ENCODE results near the gene SLC38A3.
"Not testable (repeated sequence)": the region's sequence is repeated elsewhere in the genome, so short reads cannot be mapped to it uniquely, and the experiment has no call there.

Gene SLC38A3

DNA sequence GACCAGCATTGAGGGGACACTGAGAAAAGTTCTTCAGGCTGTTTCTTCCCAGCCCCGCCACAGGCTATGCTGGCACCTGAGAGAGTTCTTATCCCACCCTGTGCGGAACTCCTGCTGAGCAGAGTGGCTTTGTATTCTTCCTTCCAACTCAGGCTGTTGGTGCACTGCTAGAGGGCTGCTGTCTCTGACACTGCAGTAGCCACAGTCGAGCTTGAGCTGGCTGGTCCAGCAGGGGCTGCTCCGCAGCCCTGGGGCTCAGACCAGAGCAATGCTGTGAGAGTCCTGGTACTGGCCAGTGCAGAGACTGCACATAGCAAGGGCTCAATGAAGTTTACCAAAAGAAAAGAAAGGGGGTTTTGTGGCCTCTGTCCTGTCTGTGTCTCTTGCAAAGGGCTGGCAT is 34.6 kb downstream of the SLC38A3 start:
- TF ChIP-seq CTCF (conservative IDR thresholded peaks at IDR 0.05; ENCODE audit: low read length), result no peak

GRCh38 chr3:50241163-50241562 is 36.1 kb downstream of the SLC38A3 start:
- TF ChIP-seq CTCF (conservative IDR thresholded peaks at IDR 0.05; ENCODE audit: low read length), result no peak
- DNase-seq (ENCODE audit: low read depth), result no peak
- no peak overlapping the region for H3K4me3 ChIP-seq (ENCODE audit: low read length)

More for the DNA sequence above, 34.6 kb downstream of the SLC38A3 start:
- no peak for DNase-seq (ENCODE audit: low read depth)
- no peak overlapping the region for H3K4me3 ChIP-seq (ENCODE audit: low read length)

DNA sequence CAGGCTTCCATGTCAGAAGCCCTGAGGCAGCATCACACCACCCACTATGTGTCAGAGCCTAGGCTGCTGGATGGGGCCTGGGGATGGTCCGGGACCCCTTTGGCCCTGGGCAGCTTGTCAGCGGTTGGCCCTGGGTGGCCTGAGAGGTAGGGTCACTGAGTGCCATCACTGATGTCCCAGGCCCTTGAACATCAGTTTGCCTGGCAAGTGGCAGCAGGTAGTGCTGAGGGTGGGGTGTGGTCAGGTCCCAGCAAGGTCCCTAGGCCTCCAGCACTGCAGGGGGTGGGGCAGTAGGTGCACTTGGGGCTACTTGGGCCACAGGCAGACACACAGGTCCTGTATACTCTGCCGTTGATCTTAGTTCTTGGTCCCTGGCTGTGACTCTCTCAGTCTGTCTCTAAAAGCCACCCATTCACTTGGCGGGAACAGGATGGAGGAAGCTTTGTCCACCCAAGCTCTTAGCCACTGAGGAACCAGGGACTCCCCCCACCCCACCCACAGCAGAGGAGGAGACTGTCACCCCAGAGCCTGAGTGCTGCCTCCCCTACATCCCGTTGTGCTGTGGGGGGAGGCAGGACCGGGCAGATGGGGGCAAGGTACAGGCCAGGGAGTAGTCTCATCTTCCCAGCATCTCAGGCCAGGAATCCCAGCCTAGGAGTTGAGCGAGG is 36.8 kb downstream of the SLC38A3 start:
- DNase-seq (ENCODE audit: low read depth), result no peak
- TF ChIP-seq CTCF (conservative IDR thresholded peaks at IDR 0.05; ENCODE audit: low read length), result no peak

DNA sequence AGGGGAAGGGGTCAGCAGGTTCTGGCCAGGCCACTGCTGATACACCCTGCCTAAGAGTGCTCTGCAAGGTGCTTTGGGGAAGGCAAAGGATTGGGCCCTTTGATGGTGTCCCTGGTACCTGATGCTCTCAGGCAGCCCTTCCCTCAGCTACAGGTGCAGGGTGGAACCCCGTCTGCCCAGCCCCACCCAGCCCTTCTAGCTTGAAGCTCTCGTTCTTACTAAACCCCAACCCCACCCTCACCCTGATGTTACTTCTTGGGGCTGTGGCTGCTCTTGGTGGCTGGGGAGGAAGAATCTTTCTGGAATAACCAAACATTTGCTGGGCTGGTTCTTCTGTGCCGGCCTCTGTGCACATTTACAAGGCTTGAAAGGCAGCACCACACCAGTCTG is 37.3 kb downstream of the SLC38A3 start:
- TF ChIP-seq CTCF (conservative IDR thresholded peaks at IDR 0.05; ENCODE audit: low read length), result no peak
- DNase-seq (ENCODE audit: low read depth), result no peak

More for the DNA sequence above, 36.8 kb downstream of the SLC38A3 start:
- H3K4me3 ChIP-seq (ENCODE audit: low read length), result no peak overlapping the region

DNA sequence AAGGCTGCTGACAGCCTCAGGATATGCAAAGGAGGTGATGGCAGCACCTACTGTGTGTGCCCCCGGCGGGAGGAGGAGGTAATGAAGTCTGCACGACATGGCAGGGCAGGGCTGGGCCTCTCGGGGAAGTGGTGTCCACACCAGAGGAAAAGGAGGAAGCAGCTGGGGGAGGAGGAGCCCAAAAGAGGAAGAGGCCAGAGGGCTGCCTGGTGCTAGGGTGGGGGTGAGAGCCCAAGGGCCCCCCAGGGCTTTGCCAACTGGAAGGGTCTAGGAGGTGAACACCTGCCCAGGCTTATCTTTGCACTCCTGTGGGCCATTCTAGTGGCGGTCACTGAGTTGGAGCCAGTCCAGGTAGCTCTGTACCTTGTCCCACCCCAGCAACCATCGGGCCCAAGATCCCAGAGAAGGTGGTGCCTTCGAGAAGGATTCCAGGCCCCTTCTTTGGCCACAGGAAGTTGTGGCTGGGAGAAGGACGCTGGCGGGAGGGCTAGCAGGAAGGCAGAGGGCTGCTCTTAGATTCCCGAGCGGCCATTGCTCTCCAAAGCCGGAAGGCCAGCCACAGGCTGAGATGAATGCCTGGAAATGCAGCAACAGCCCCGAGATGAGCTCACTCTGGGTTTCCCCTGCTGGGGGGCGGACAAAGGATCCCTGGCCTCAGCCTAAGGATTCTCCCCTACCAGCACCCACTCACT is 37.9 kb downstream of the SLC38A3 start:
- TF ChIP-seq CTCF (conservative IDR thresholded peaks at IDR 0.05; ENCODE audit: low read length), result no peak
- no peak overlapping the region for H3K4me3 ChIP-seq (ENCODE audit: low read length)
- peak; percentile 51 for DNase-seq (ENCODE audit: low read depth)

More for the DNA sequence above, 37.3 kb downstream of the SLC38A3 start:
- H3K4me3 ChIP-seq (ENCODE audit: low read length), result no peak overlapping the region

DNA sequence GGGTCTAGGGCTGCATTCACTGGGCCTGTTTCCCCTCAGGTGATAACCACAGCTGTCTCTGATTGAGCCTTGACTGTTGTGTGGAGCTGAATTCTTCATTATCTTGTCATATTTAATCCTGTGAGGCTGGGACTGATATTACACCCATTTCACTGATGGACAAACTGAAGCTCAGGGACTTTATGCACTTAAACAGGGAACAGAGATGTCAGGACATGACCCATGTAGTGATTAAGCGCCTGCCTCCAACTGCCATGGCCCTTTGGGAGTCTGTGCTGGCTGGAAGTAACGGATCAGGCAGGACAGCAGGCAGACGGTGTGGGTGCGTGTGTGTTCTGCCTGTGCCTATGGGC is 38.4 kb downstream of the SLC38A3 start:
- DNase-seq (ENCODE audit: low read depth), result no peak
- TF ChIP-seq CTCF (conservative IDR thresholded peaks at IDR 0.05; ENCODE audit: low read length), result no peak
- no peak overlapping the region for H3K4me3 ChIP-seq (ENCODE audit: low read length)

- not testable (repeated sequence) for H3K4me3 ChIP-seq (ENCODE audit: low read length); DNase-seq (ENCODE audit: low read depth)
Measured at GRCh38 chr3:50244813-50245212, 39.7 kb downstream of the SLC38A3 start.

Data from AG10803 (cell line).